GM12801 (cell line): Measurements from ENCODE around the gene ACOT7.

Source experiments
- TF ChIP-seq, protein P1 (sequence below): IDR thresholded peaks from one replicate; pipeline ENCODE4 v1.5.1; 2011; ENCODE audit warnings: control low read depth; ENCODE audit not compliant: insufficient read length; ENCODE audit errors: extremely low read depth

The ACOT7 gene

GRCh38 chr1:6235296-6235677, 158.3 kb downstream of the ACOT7 start:
- TF ChIP-seq, protein P1, sequence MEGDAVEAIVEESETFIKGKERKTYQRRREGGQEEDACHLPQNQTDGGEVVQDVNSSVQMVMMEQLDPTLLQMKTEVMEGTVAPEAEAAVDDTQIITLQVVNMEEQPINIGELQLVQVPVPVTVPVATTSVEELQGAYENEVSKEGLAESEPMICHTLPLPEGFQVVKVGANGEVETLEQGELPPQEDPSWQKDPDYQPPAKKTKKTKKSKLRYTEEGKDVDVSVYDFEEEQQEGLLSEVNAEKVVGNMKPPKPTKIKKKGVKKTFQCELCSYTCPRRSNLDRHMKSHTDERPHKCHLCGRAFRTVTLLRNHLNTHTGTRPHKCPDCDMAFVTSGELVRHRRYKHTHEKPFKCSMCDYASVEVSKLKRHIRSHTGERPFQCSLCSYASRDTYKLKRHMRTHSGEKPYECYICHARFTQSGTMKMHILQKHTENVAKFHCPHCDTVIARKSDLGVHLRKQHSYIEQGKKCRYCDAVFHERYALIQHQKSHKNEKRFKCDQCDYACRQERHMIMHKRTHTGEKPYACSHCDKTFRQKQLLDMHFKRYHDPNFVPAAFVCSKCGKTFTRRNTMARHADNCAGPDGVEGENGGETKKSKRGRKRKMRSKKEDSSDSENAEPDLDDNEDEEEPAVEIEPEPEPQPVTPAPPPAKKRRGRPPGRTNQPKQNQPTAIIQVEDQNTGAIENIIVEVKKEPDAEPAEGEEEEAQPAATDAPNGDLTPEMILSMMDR: no peak

DNA sequence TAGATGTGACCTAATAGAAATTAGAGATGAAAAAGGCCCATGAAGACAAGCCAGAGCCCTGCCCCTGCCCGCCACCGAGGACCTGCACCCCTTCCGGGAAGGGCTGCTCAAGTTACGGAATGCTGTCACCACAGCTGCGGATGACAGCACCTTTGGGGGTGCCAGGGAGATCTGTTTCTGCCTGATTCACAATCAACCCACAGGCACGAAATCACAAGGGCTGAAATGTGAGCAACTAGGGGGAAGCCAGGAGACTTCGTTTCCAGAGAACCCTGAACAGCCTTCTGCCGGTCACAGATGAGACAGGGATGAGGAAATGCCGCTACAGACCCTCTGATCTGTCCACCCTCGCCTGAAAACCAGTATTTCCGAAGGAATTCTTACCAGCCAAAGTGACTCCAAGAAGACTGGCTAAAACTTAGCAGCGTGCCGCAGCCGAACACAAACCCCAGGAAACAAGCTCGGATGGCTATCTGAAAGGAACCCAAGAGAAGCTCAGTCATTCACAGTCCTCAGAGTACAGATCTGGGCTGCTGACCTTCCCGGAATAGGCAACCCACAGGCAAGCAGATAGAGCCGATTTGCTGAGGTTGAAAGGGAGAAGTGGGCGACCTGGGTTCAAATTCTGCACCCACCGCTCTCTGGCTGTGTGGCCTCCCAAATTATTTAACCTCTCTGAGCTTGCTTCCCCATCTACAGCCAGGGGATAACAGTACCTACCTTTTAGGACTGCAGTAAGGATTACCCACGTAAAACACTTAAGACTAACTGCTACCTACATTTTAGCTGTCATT, 158.9 kb downstream of the ACOT7 start:
- TF ChIP-seq, protein P1: no peak

DNA sequence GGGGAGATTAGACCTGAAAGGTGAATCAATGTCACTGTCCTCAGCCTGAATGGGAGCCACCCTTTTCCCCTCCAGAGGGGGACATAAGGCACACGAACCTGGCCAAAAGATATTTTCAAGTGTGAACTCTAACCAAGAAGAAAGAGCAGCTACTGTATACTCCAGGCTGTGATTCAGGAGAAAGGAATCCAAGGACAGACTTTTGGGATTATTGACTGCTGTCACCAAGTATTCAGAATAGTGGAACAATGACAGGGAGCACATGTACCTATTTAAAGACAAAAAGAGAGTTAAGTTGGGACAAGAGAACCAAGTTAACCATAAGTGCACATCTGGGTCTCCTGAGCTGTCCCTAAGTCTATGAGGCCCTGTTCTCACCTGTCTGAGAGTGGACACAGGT, 160.2 kb downstream of the ACOT7 start:
- TF ChIP-seq, protein P1: no peak

DNA sequence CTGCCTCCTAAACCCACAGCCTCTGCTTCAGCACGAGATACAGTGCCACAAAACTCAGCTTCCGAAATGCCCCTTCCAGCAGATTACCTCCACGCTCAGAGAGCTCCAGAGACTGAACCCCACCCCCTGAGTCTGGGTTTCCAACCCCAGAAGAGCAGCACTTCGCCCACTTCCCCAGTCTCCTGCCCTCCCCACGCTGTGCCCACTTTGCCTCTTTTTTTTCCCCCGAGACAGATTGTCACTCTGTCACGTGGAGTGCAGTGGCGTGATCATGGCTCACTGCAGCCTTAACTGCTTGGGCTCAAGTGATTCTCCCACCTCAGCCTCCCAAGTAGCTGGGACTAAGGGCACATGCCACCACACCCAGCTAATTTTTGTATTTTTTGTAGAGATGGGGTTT, 167.9 kb downstream of the ACOT7 start:
- TF ChIP-seq, protein P1: no peak

DNA sequence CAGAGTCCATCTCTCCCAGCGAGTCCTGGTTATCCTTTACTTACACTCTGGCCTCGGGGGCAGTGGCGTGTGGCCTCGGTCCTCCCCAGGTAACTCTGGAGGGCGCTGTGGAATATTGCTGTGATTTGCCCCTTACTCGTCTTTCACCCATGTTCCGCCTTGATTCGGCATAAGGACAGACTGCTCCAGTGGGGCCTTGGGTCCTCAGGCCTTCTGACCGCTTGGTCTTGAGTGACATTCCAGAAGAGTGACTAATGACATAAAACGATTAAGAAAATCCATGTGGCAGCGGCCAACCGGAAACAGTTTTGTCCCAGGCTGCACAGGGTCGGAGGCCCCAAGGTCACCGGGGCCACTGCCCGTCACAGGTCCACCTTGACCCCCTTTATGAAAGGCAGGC, 168.8 kb downstream of the ACOT7 start:
- TF ChIP-seq, protein P1: no peak

DNA sequence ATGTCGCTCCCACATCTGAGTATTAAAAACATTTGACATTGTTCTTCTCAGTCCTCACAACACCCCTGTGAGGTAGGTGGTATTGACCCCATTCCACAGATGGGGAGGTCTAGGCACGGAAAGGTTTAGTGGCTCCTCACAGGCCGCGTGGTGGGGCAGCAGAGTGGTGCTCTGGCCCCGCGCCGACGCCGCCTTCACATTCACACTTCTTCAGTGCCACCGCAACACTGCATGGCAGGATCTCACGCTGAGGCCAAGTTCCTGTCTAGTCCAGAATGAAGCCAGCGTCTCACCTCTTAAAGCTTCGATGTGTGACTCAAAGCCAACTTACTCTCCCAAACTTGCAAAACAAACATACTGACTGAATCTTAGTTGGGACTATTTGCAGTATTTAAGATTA, 169.9 kb downstream of the ACOT7 start:
- TF ChIP-seq, protein P1: no peak

- TF ChIP-seq, protein P1: no peak
These were observed 170.9 kb downstream of the ACOT7 start for GRCh38 chr1:6222636-6223035.
